Measurements from ENCODE around the gene MGRN1. TPM values are rescaled to one million over a fixed set of nuclear protein-coding genes. Genes with fewer than 3 reads are reported as not detected.

MGRN1 gene
- total RNA-seq, 2 donors from 2014 or later: 61.0 to 62.6 TPM

DNA sequence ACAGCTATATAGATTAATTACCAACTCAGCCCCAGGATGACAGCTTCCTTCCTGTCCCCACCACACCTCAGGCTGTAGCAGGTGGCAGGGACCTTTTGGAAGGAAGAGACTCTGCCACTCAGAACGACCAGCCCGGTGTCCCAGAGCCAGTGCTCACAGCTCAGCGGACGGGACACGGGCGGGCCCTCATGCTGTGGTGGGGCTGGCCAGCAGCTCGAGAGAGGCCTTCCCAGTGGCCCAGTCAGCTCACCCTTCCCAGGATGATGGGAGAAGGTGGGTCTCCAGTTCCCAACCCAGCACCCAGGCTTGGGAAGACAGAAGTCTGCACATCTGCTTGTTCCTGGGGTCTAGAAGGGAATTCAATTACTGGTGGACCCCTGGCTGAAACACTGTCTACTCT is 79.3 kb downstream of the MGRN1 start:
- DNase-seq (ENCODE audit: low spot score): no peak
- intact Hi-C loops (cut with DNase I): no loop called here

- intact Hi-C loops (cut with DNase I): no loop called here
- DNase-seq (ENCODE audit: low spot score): no peak
These were observed 79.9 kb downstream of the MGRN1 start for GRCh38 chr16:4704491-4704890.

DNA sequence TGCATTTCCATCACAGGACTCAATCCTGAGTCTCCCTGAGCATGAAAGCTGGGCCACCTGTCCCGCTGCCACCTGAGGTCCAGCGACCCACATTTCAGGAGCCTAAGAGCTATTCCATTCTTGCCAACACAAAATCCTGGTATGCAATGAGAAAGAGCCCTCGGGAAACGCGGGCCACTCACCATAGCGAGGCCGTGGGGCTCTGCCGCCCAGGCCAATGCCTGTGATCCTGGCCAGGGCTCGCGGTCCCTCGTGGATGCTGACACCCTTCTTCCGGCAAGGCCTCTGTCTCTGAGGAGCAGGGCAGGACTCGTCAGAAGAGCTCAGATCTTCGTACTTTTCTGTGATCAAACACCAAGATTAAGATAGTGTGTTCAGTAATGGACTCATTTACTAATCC is 80.3 kb downstream of the MGRN1 start:
- DNase-seq (ENCODE audit: low spot score): no peak
- intact Hi-C loops (cut with DNase I): no loop called here

DNA sequence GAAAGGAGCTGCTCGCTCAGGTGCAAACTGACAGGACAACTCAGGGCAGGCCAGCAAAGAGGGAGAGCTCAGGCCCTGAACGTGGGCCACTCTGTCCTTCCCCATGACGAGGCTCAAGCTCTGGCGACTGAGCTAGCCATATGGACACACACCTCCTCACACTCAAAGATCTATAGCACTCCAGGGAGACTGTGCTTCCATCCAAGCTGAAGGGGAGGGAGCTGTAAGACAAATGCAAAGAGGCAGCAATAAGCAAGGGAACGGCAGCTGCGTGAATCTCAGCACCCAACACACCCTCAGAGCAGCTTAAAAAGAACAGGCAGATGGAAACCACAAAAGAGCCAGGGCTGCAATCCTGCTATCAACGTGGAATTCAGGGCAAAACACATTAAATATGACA is 82.2 kb downstream of the MGRN1 start:
- no peak for DNase-seq (ENCODE audit: low spot score)
- intact Hi-C loops (cut with DNase I): no loop called here

GRCh38 chr16:4709481-4709880 is 84.9 kb downstream of the MGRN1 start:
- DNase-seq (ENCODE audit: low spot score): no peak
- intact Hi-C loops (cut with DNase I): loop anchor here in 1 of 2 donors (2.0 kb wide), 1 partner anchor 41 kb away; no protein-coding TSS in a partner anchor

GRCh38 chr16:4713663-4714501 is 89.3 kb downstream of the MGRN1 start:
- no peak for DNase-seq (ENCODE audit: low spot score)
- intact Hi-C loops (cut with DNase I): no loop called here

DNA sequence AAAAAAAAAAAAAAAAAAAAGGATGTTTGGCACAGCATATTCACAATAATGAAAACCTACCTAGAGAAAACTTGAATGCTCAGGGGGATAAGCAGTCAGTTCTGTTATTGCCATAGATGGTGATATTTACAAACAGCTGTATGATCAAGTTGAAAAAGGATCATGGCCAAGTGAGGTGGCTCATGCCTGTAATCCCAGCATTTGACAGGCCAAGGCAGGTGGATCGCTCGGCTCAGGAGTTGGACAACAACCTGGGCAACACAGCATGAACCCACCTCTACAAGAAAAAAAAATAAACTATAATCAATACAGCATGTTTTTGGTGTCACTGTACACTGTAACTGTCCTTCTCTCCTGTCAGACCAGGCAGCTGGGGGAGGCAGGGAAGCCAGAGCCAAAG is 90.4 kb downstream of the MGRN1 start:
- no peak for DNase-seq (ENCODE audit: low spot score)
- intact Hi-C loops (cut with DNase I): no loop called here

- intact Hi-C loops (cut with DNase I): no loop called here
- DNase-seq (ENCODE audit: low spot score): no peak
These were observed 93.8 kb downstream of the MGRN1 start for GRCh38 chr16:4718466-4718865.

DNA sequence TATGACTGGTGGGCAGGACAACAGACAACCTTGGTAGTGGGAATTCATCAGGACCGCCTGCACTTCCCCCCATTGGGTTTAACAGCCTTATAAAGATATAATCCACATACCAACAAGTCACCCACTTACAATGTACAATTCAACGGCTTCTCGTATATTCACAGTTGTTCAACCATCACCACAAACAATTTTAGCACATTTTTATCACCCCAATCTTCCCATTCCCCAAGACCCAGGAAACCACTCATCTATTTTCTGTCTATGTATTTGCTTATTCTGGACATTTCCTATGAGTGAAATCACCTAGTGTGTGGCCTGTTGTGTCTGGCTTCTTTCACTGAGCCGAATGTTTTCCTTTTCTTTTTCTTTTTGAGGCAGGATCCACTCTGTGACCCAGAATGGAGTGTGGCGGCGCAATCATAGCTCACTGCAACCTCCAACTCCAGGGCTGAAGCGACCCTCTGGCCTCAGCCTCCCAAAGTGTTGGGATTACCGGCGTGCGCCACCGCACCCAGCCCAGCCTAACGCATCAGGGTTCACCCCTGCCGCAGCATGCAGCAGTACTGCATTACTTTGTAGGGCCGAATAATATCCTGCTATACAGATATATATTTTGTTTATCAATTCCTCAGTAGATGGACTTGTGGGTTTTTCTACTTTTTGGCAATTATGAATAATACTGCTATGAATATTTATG is 98.6 kb downstream of the MGRN1 start:
- no peak for DNase-seq (ENCODE audit: low spot score)
- intact Hi-C loops (cut with DNase I): no loop called here

GRCh38 chr16:4724661-4725270 is 100.1 kb downstream of the MGRN1 start:
- no peak for DNase-seq (ENCODE audit: low spot score)
- intact Hi-C loops (cut with DNase I): no loop called here

DNA sequence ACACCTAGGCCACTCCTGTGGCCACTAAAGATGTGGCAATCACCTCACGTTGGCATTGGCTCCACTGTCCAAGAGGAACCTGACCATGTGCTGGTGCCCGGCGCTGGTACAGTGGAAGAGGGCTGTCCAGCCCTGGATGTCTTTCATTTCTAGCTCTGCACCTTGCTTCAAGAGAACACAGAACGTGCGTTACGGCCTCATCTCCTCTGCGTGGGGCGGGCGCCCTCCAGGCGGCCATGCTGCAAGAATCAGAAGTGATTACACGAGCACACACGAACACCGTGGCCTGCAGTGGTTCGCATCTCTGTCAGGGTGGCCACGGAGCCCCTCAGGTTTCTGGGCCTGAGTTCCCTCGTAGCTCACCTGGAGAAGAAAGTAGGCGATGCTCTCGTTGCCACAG is 102.0 kb downstream of the MGRN1 start:
- intact Hi-C loops (cut with DNase I): no loop called here

DNA sequence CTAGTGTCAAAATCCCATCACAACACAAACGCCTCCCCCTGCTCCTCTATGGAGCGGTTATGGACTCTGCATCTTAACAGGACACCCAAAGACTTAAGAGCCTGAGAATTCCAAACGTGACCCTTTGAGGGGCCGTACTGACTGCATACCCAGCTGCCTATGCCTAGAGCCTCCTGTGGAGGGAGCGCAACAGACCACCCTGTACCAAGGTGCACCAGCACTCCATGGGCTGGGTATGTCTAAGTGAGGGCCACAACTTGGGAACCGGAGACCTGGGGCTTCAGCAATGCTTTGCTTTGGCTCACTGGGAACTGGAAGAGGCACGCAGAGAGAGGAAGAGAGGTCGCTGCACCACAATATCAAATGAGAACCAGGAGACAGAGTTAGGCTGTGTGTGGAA is 104.0 kb downstream of the MGRN1 start:
- intact Hi-C loops (cut with DNase I): no loop called here
- no peak for DNase-seq (ENCODE audit: low spot score)

More for the DNA sequence above, 102.0 kb downstream of the MGRN1 start:
- DNase-seq (ENCODE audit: low spot score): no peak

DNA sequence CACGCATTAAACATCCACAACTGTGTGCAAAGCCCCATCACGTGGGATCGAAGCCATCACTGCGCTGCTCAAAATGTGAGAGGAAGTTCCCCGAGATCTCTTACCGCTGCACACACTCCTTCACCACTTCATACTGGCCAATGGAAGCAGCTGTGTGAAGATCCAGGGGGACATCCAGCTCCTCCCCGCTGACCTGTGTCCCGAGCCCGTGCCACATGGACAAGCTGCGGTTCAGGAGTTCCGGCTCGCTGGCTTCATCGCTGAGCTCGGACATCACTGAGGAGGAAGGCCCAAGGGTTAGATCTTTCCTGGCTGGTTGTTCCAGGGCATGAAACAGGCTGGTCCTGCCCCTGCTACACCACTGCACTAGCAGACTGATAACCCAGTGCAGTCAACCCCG is 105.2 kb downstream of the MGRN1 start:
- intact Hi-C loops (cut with DNase I): no loop called here
- no peak for DNase-seq (ENCODE audit: low spot score)

GRCh38 chr16:4733211-4733742 is 108.7 kb downstream of the MGRN1 start:
- intact Hi-C loops (cut with DNase I): no loop called here
- no peak for DNase-seq (ENCODE audit: low spot score)

- intact Hi-C loops (cut with DNase I): no loop called here
These were observed 109.1 kb downstream of the MGRN1 start for GRCh38 chr16:4733747-4734062.

DNA sequence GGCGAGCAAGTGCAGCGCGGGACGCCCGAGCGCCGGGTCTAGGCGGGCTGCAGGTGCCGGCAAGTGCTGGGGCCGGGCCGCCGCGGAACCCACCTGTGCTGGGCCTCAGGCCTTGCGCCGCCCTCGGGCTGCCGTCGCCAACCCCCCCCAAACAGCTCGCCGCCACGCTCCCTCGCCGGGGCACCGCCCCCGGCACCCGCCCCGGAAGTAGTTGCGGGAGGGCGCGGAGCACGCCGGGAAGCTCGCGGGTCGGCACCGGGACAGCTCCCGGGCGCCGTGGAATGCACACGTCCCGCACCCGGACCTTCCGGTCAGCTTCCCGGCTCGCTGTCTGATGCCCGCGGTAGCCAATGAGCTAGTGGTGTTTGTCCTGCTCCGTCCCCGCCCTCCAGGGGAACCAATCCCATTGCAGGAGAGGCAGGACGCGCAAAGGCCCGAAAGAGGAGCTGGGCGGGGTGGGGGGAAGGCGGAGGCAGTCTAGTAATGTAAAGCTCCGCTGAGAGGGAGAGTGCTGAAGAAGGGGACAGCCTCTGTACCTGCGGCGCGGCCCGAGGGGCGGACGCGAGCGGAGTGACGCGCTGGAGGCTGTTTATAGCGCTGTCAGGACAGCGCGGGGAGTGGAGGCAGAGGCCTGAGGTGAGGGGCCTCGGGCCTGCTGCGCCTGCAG is 109.6 kb downstream of the MGRN1 start, which contains the start of the genes ANKS3 and DNAAF8:
Gene ANKS3, minus strand, starts transcription at position 209 of the 667 bp plus-strand sequence. CDS start 4,122 bp downstream, outside the sequence.
Gene DNAAF8, plus strand, starts transcription at position 475 of the 667 bp plus-strand sequence. CDS start 1,978 bp downstream, outside the sequence.
- intact Hi-C loops (cut with DNase I): no loop called here

More at GRCh38 chr16:4733747-4734062, 109.1 kb downstream of the MGRN1 start:
- DNase-seq (ENCODE audit: low spot score): no peak

GRCh38 chr16:4734730-4735535 is 110.3 kb downstream of the MGRN1 start:
- intact Hi-C loops (cut with DNase I): no loop called here
- DNase-seq (ENCODE audit: low spot score): peak; percentile 95

More for the DNA sequence above, 109.6 kb downstream of the MGRN1 start, which contains the start of the genes ANKS3 and DNAAF8:
- DNase-seq (ENCODE audit: low spot score): peak; percentile 98

DNA sequence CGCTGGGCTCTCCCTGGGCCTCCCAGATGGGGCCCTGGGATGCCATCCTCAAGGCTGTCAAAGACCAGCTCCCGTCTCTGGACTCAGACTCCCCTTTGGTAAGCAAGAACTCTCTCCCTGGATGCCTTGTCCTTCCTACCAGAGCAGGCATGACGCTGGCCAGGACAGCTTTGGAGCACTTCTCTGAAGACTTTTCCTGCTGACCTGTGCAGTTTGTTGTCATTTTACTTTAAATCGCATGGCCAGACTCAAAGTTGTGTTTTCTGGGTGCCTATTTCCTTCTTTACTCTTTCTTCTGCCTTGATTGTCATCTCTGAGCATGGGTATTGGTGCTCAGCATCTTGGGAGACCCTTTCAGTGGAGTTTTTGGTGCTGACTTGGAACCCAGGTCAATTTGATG is 111.9 kb downstream of the MGRN1 start:
- intact Hi-C loops (cut with DNase I): no loop called here
- DNase-seq (ENCODE audit: low spot score): no peak
